ELF-1 (cell line): ENCODE measurements around the gene ARHGEF10L.
A peak's percentile ranks its signal among the peaks of the same experiment; 100 is the strongest.

Experiments
- DNase-seq: peaks from one replicate; pipeline ENCODE4 v3.0.0-alpha.2; 2016; ENCODE audit warnings: low read depth, low spot score

Gene ARHGEF10L

GRCh38 chr1:17635276-17635675, 95.8 kb downstream of the ARHGEF10L start:
- DNase-seq: no peak

- no peak for DNase-seq
Measured at GRCh38 chr1:17635811-17636210, 96.3 kb downstream of the ARHGEF10L start.

GRCh38 chr1:17636612-17637011, 97.1 kb downstream of the ARHGEF10L start:
- DNase-seq: no peak

- DNase-seq: no peak
Measured at GRCh38 chr1:17637055-17637454, 97.6 kb downstream of the ARHGEF10L start.

GRCh38 chr1:17639703-17640340, 100.3 kb downstream of the ARHGEF10L start:
- no peak for DNase-seq

GRCh38 chr1:17640393-17640792, 100.9 kb downstream of the ARHGEF10L start:
- no peak for DNase-seq

GRCh38 chr1:17640975-17641374, 101.5 kb downstream of the ARHGEF10L start:
- DNase-seq: no peak

- no peak for DNase-seq
Measured at GRCh38 chr1:17642169-17642568, 102.7 kb downstream of the ARHGEF10L start.

GRCh38 chr1:17642943-17643342, 103.4 kb downstream of the ARHGEF10L start:
- no peak for DNase-seq

GRCh38 chr1:17643861-17644703, 104.6 kb downstream of the ARHGEF10L start:
- DNase-seq: no peak

GRCh38 chr1:17645068-17645911, 105.8 kb downstream of the ARHGEF10L start:
- no peak for DNase-seq

- no peak for DNase-seq
Measured at GRCh38 chr1:17646444-17647280, 107.2 kb downstream of the ARHGEF10L start.

- DNase-seq: no peak
Measured at GRCh38 chr1:17648457-17649145, 109.1 kb downstream of the ARHGEF10L start.

GRCh38 chr1:17649371-17650106, 110.0 kb downstream of the ARHGEF10L start:
- no peak for DNase-seq

- no peak for DNase-seq
Measured at GRCh38 chr1:17653276-17653675, 113.8 kb downstream of the ARHGEF10L start.

- DNase-seq: peak; percentile 72
Measured at GRCh38 chr1:17653728-17654351, 114.3 kb downstream of the ARHGEF10L start.

GRCh38 chr1:17654519-17654918, 115.0 kb downstream of the ARHGEF10L start:
- no peak for DNase-seq

GRCh38 chr1:17655169-17655568, 115.7 kb downstream of the ARHGEF10L start:
- DNase-seq: no peak

GRCh38 chr1:17655922-17656321, 116.4 kb downstream of the ARHGEF10L start:
- no peak for DNase-seq
